ENCODE data around the gene RBFOX2. TPM values are rescaled to one million over a fixed set of nuclear protein-coding genes. Genes with fewer than 3 reads are reported as not detected.

The RBFOX2 gene
- total and polyA plus RNA-seq, 2 donors (not counting 3 experiments of a cell fraction or from before 2014, with no cell fraction given), result 125 to 142 TPM

DNA sequence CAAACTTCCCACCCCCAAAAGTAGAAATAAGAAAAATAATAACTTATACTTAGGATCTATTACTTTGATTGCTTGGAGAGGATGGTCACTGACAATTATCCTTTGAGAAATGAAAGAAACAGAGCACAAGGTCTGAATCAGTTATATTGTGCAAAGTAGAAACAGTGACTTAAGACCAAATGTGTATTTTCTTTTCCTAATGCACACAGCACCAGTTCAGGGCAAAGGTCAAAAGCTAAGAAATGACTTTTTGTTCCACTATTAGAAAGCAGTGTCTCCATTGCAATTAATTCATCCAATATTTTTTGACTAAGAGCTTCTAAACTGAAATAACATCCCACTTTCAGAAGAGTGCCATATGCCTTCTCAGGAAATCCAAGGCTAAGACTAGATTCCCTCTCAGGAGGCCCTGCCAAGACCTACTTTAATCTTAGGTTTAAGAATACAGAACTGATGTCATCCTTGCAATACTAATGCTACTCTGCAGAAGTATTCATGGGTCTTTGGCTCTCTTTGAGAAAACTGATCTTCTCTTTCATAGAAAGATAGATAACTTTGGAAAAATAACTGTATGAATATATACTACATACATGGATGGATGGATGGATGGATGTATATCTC lies 164.0 kb downstream of the RBFOX2 start:
- Histone ChIP-seq H3K4me3 (replicated peaks in 1 of 3; ENCODE audit: insufficient read depth in 1 of 3, low read depth in 1 of 3, low read length in 3 of 3) (no peak overlapping the region), H3K9me3 (replicated peaks; ENCODE audit: control insufficient read depth, insufficient read depth, low read length) (no peaks in the 10 kb centered on the region), H2AFZ (ENCODE audit: low read depth, low read length) (no peak overlapping the region), H3K27me3 (ENCODE audit: control insufficient read depth in 2 of 2, insufficient read depth in 2 of 2, low read length in 2 of 2) (no peaks in the 10 kb centered on the region), H3K9me1 (replicated peaks; ENCODE audit: control insufficient read depth, extremely low read depth, insufficient read depth, low read length) (no peaks in the 10 kb centered on the region), H3K79me2 (ENCODE audit: control insufficient read depth, insufficient read depth, low read length) (peaks cover 24% of the 10 kb centered on the region), H3K9ac (replicated peaks; ENCODE audit: extremely low read depth, insufficient read depth, low read length) (no peak overlapping the region), H3K4me2 (ENCODE audit: insufficient read depth, low read length) (no peak overlapping the region), H3K36me3 (ENCODE audit: control insufficient read depth in 2 of 2, extremely low read depth in 1 of 2, insufficient read depth in 2 of 2, low read length in 2 of 2) (no peaks in the 10 kb centered on the region), H3K27ac (ENCODE audit: insufficient read depth, low read depth, low read length) (no peak overlapping the region), H3K4me1 (ENCODE audit: control insufficient read depth, extremely low read depth, insufficient read depth, low read length) (no peaks in the 10 kb centered on the region), H4K20me1 (replicated peaks; ENCODE audit: control insufficient read depth, extremely low read depth, insufficient read depth, low read length) (peaks cover 4% of the 10 kb centered on the region)
- FAIRE-seq (no peak), DNase-seq (ENCODE audit: low read depth, low spot score) (no peak)
- dilution Hi-C loops (cut with MboI; ENCODE audit: extremely low pct_ligation_motif_present, low sequenced_read_pairs) (no loop called here), intact Hi-C loops (cut with micrococcal nuclease) (no loop called here)
- CTCF ChIA-PET, result no interaction called here
- no peak for TF ChIP-seq EZH2 (IDR thresholded peaks at IDR 0.05; ENCODE audit: borderline replicate concordance, low read depth, low read length, severe bottlenecking)
- TF ChIP-seq GATA2 (IDR thresholded peaks at IDR 0.05; ENCODE audit: insufficient read depth, insufficient read length, low read depth, low read length), result no peak
- TF ChIP-seq, protein P1, sequence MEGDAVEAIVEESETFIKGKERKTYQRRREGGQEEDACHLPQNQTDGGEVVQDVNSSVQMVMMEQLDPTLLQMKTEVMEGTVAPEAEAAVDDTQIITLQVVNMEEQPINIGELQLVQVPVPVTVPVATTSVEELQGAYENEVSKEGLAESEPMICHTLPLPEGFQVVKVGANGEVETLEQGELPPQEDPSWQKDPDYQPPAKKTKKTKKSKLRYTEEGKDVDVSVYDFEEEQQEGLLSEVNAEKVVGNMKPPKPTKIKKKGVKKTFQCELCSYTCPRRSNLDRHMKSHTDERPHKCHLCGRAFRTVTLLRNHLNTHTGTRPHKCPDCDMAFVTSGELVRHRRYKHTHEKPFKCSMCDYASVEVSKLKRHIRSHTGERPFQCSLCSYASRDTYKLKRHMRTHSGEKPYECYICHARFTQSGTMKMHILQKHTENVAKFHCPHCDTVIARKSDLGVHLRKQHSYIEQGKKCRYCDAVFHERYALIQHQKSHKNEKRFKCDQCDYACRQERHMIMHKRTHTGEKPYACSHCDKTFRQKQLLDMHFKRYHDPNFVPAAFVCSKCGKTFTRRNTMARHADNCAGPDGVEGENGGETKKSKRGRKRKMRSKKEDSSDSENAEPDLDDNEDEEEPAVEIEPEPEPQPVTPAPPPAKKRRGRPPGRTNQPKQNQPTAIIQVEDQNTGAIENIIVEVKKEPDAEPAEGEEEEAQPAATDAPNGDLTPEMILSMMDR (IDR thresholded peaks at IDR 0.05; ENCODE audit: extremely low read depth in 1 of 2, insufficient read depth in 1 of 2, low read depth in 1 of 2, low read length in 2 of 2), result no peak
- TF ChIP-seq MAX (IDR thresholded peaks at IDR 0.05; ENCODE audit: insufficient read depth, insufficient read length), result no peak
- no peak for TF ChIP-seq MYC (IDR thresholded peaks at IDR 0.05; ENCODE audit: low read depth, low read length)
- no peak for TF ChIP-seq POLR2A (IDR thresholded peaks at IDR 0.05; ENCODE audit: low read depth, low read length)
- TF ChIP-seq FOS (IDR thresholded peaks at IDR 0.05; ENCODE audit: borderline replicate concordance, insufficient read depth, low read length), result no peak
- TF ChIP-seq JUN (IDR thresholded peaks at IDR 0.05; ENCODE audit: borderline replicate concordance, insufficient read depth, insufficient read length, low read depth), result no peak
- TF ChIP-seq POLR2AphosphoS5 (IDR thresholded peaks at IDR 0.05; ENCODE audit: insufficient read depth, low read depth, low read length), result no peak
- no TSS peak for BruUV-seq (replicated peaks)
- POLR2A ChIA-PET, result no interaction called here
